Activated CD8-positive, alpha-beta memory T cell treated with anti-CD3 and anti-CD28 coated beads for 36 hours (primary cell): ENCODE results near the gene ASAH2. TPM values are rescaled to one million over a fixed set of nuclear protein-coding genes. Genes with fewer than 3 reads are reported as not detected.

Experiments used
- CTCF ChIA-PET: fragments of 350-600 bp; sonication (Branson Sonifier 250); formaldehyde crosslinking; loops from one replicate; lab custom pipeline; 2021; ENCODE audit warnings: antibody characterized with exemption; lab: Charles Lee
- POLR2A ChIA-PET: fragments of 350-600 bp; sonication (Branson Sonifier 250); formaldehyde crosslinking; loops from one replicate; lab custom pipeline; 2021; ENCODE audit warnings: antibody characterized with exemption; lab: Charles Lee
- total RNA-seq, 2 experiments: library from RNA; stranded (reverse); gene quantifications; one replicate each; pipeline ENCODE4 v1.2.3, GENCODE V29; 2021

The ASAH2 gene
- total RNA-seq, 2 experiments from 2014 or later: 4.8 to 5.2 TPM

- POLR2A ChIA-PET: no interaction called here
- CTCF ChIA-PET: no interaction called here
These were observed 34.9 kb downstream of the ASAH2 start for GRCh38 chr10:50216418-50216817.

- CTCF ChIA-PET: no interaction called here
- POLR2A ChIA-PET: no interaction called here
These were observed 39.6 kb downstream of the ASAH2 start for GRCh38 chr10:50211670-50212069.

- ChIA-PET CTCF (no interaction called here), POLR2A (no interaction called here)
These were observed 40.4 kb downstream of the ASAH2 start for GRCh38 chr10:50210876-50211275.

Other genes with a start within 250 kb of the ASAH2 start
- gene WASHC2A, start 183.6 kb downstream of the ASAH2 start, total RNA-seq: 10 to 100 TPM; 28.8 to 33.0 TPM